ENCODE measurements around the gene SDCCAG8. TPM values are rescaled to one million over a fixed set of nuclear protein-coding genes. Genes with fewer than 3 reads are reported as not detected.

Gene SDCCAG8
- total RNA-seq, 2 donors from 2014 or later = 18.4 to 18.8 TPM

DNA sequence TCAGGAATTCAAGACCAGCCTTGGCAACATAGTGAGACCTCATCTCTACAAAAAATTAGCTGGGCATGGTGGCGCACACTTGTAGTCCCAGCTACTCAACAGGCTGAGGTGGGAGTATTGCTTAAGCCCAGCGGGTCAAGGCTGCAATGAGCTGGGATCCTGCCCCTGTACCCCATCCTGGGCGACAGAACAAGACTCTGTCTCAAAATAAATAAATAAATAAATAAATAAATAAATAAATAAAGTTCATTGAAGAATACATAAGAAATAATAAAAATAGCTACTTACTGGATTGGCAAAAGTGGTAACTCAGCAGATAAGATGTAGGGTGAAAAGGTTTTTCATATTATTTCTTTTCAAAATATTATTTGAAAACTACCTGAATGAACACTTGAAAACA is 6.6 kb upstream of the SDCCAG8 start:
- DNase-seq = no peak
- Histone ChIP-seq H3K9me3 (no peaks in the 10 kb centered on the region), H3K4me3 (no peak overlapping the region), H3K9ac (ENCODE audit: low read depth in 2 of 2, low read length in 2 of 2) (no peak overlapping the region), H3K4me1 (peaks cover 6% of the 10 kb centered on the region), H3K27ac (no peak overlapping the region), H3K36me3 (no peaks in the 10 kb centered on the region), H3K27me3 (no peaks in the 10 kb centered on the region)
- intact Hi-C loops (cut with DNase I) = no loop called here
- TF ChIP-seq, protein P1, sequence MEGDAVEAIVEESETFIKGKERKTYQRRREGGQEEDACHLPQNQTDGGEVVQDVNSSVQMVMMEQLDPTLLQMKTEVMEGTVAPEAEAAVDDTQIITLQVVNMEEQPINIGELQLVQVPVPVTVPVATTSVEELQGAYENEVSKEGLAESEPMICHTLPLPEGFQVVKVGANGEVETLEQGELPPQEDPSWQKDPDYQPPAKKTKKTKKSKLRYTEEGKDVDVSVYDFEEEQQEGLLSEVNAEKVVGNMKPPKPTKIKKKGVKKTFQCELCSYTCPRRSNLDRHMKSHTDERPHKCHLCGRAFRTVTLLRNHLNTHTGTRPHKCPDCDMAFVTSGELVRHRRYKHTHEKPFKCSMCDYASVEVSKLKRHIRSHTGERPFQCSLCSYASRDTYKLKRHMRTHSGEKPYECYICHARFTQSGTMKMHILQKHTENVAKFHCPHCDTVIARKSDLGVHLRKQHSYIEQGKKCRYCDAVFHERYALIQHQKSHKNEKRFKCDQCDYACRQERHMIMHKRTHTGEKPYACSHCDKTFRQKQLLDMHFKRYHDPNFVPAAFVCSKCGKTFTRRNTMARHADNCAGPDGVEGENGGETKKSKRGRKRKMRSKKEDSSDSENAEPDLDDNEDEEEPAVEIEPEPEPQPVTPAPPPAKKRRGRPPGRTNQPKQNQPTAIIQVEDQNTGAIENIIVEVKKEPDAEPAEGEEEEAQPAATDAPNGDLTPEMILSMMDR (IDR thresholded peaks at IDR 0.05) = no peak

GRCh38 chr1:243250102-243250501 is 5.7 kb upstream of the SDCCAG8 start:
- TF ChIP-seq, protein P1 (IDR thresholded peaks at IDR 0.05) = no peak
- intact Hi-C loops (cut with DNase I) = no loop called here
- no peak for DNase-seq
- H3K9ac ChIP-seq (ENCODE audit: low read depth in 2 of 2, low read length in 2 of 2) = no peak overlapping the region
- no peaks in the 10 kb centered on the region for H3K9me3 ChIP-seq
- H3K4me3 ChIP-seq = no peak overlapping the region
- peaks cover 6% of the 10 kb centered on the region for H3K4me1 ChIP-seq
- H3K27ac ChIP-seq = no peak overlapping the region
- no peaks in the 10 kb centered on the region for H3K27me3 ChIP-seq
- no peaks in the 10 kb centered on the region for H3K36me3 ChIP-seq

DNA sequence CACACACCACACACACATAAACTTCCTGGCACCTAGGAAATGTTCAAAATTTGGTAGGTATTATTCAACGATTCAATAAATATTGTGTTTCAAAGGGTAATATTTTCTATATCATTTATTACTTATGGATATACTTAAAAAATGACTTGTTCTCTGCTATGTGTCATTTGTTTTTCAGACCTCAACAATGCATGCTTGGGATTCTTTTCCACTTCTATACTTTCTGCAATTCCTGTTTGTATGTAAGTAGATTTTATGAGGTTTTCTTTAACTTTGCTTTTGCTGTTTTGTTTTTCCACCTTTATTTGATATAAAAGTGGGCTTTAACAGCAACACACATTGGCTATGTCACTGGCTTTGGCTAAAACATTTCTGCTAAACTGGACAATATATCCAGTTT is 4.3 kb upstream of the SDCCAG8 start:
- DNase-seq = no peak
- intact Hi-C loops (cut with DNase I) = no loop called here
- no peaks in the 10 kb centered on the region for H3K9me3 ChIP-seq
- H3K36me3 ChIP-seq = no peaks in the 10 kb centered on the region
- H3K4me3 ChIP-seq = no peak overlapping the region
- no peak overlapping the region for H3K27ac ChIP-seq
- peaks cover 6% of the 10 kb centered on the region for H3K4me1 ChIP-seq
- TF ChIP-seq, protein P1 (IDR thresholded peaks at IDR 0.05) = no peak
- no peak overlapping the region for H3K9ac ChIP-seq (ENCODE audit: low read depth in 2 of 2, low read length in 2 of 2)
- H3K27me3 ChIP-seq = no peaks in the 10 kb centered on the region

DNA sequence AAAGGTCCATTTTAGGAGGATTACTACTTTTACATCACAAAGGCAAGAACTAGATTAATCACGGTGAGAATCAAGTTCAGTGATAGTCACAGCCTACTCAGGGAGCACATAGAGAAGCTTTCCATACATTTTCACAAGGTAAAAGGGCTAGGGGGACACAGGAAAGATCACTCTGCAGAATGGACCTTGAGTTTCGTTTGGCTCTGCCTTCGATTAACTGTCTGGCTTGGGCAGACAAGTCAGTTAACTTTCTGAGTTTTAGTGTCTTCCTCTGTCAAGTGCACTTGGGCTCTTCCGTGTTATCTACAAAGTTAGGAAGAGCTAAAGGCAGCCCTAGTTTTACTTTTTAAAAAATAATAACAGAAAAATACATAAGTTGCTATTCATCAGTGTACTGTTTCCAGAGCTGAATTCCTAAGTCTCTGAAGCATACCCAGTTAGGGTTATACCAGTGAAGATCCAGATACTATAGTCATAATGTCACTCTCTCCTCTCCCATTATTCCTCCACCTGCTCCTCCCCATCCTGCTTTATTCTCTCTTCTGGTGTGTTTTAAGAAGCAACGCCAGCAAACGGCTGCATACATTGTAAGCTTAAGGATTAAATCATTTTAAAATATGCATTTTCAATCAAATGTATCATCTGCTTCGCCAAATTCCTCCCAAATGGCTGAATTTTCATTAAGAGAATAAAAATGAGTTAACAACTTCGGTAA is 2.5 kb upstream of the SDCCAG8 start:
- Histone ChIP-seq H3K4me3 (peak overlapping the region; percentile 82), H3K27ac (peak overlapping the region; percentile 95), H3K27me3 (no peaks in the 10 kb centered on the region), H3K36me3 (no peaks in the 10 kb centered on the region), H3K4me1 (peaks cover 6% of the 10 kb centered on the region), H3K9ac (ENCODE audit: low read depth in 2 of 2, low read length in 2 of 2) (peak overlapping the region in 1 of 2 donors; percentile 8), H3K9me3 (no peaks in the 10 kb centered on the region)
- TF ChIP-seq, protein P1 (IDR thresholded peaks at IDR 0.05) = no peak
- DNase-seq = no peak
- intact Hi-C loops (cut with DNase I) = no loop called here

GRCh38 chr1:243253926-243254232 is 2.0 kb upstream of the SDCCAG8 start:
- Histone ChIP-seq H3K4me3 (peak overlapping the region; percentile 82), H3K27me3 (no peaks in the 10 kb centered on the region), H3K9me3 (no peaks in the 10 kb centered on the region), H3K4me1 (peaks cover 6% of the 10 kb centered on the region), H3K36me3 (no peaks in the 10 kb centered on the region), H3K27ac (peak overlapping the region; percentile 95), H3K9ac (ENCODE audit: low read depth in 2 of 2, low read length in 2 of 2) (peak overlapping the region in 1 of 2 donors; percentile 88)
- no peak for DNase-seq
- intact Hi-C loops (cut with DNase I) = no loop called here
- TF ChIP-seq, protein P1 (IDR thresholded peaks at IDR 0.05) = no peak
